Caco-2 (cell line): Measurements from ENCODE around the gene SINHCAF. TPM values are rescaled to one million over a fixed set of nuclear protein-coding genes. Genes with fewer than 3 reads are reported as not detected.
A peak's percentile ranks its signal among the peaks of the same experiment; 100 is the strongest.
"Not testable (repeated sequence)": the region's sequence is repeated elsewhere in the genome, so short reads cannot be mapped to it uniquely, and the experiment has no call there.

ENCODE experiments used
- Bru-seq: library from RNA; stranded (reverse); fragments of 400-500 nt; gene quantifications from one replicate; lab custom pipeline; 2021; lab: Mats Ljungman, UMichigan
- BruChase-seq, 2 experiments: library from RNA; stranded (reverse); fragments of 400-500 nt; gene quantifications; one replicate each; lab custom pipeline; 2021; lab: Mats Ljungman, UMichigan
- BruUV-seq: library from RNA; stranded (reverse); fragments of 400-500 nt; replicated peaks from 2 replicates; lab custom pipeline; 2021; lab: Mats Ljungman, UMichigan
- CTCF ChIA-PET: fragments of 300-600 bp; sonication (Branson Sonifier 250); formaldehyde crosslinking; loops from one replicate; lab custom pipeline; 2022; ENCODE audit warnings: antibody characterized with exemption; lab: Charles Lee
- POLR2A ChIA-PET: fragments of 300-600 bp; sonication (Branson Sonifier 250); formaldehyde crosslinking; loops from one replicate; lab custom pipeline; 2022; ENCODE audit warnings: antibody characterized with exemption; lab: Charles Lee
- DNase-seq, 2 experiments: peaks; one replicate each; pipeline versions ENCODE4 v3.0.0 to v3.0.0-alpha.2; 2020 to 2022
- H3K27me3 ChIP-seq: replicated peaks from 2 replicates; pipeline ENCODE4 v1.6.0; 2011; ENCODE audit warnings: low read length; ENCODE audit not compliant: control insufficient read depth, insufficient read depth
- H3K36me3 ChIP-seq: 2 replicates; pipeline ENCODE4 v1.5.1; 2011; ENCODE audit warnings: low read length; ENCODE audit not compliant: control insufficient read depth, insufficient read depth
- H3K4me1 ChIP-seq: fragments of 250-450 bp; sonication (Bioruptor Pico); 2 replicates; pipeline ENCODE4 v1.5.1; 2020; ENCODE audit warnings: mild to moderate bottlenecking
- H3K4me3 ChIP-seq: 2 replicates; pipeline ENCODE4 v1.5.1; 2011; ENCODE audit warnings: low read depth, mild to moderate bottlenecking, control low read depth, low read length
- H3K9me3 ChIP-seq: fragments of 250-450 bp; sonication (Bioruptor Pico); 2 replicates; pipeline ENCODE4 v1.5.1; 2020; ENCODE audit warnings: mild to moderate bottlenecking, moderate library complexity
- H3K27ac Mint-ChIP-seq: one replicate; pipeline ENCODE4 v1.8.0; 2022; ENCODE audit warnings: mixed read lengths; ENCODE audit not compliant: unreplicated experiment
- H3K27me3 Mint-ChIP-seq: one replicate; pipeline ENCODE4 v1.8.0; 2022; ENCODE audit warnings: mixed read lengths; ENCODE audit not compliant: insufficient read depth, unreplicated experiment
- H3K36me3 Mint-ChIP-seq: one replicate; pipeline ENCODE4 v1.8.0; 2022; ENCODE audit warnings: mild to moderate bottlenecking, mixed read lengths; ENCODE audit not compliant: insufficient read depth, unreplicated experiment
- H3K4me1 Mint-ChIP-seq: one replicate; pipeline ENCODE4 v1.8.0; 2022; ENCODE audit warnings: low read depth, mixed read lengths; ENCODE audit not compliant: unreplicated experiment
- H3K4me3 Mint-ChIP-seq: one replicate; pipeline ENCODE4 v1.8.0; 2022; ENCODE audit warnings: mild to moderate bottlenecking, moderate library complexity, mixed read lengths; ENCODE audit not compliant: unreplicated experiment
- H3K9me3 Mint-ChIP-seq: one replicate; pipeline ENCODE4 v1.8.0; 2022; ENCODE audit warnings: mixed read lengths; ENCODE audit not compliant: unreplicated experiment
- intact Hi-C: fragments of 100-400 bp; cut with micrococcal nuclease; formaldehyde crosslinking; loops from one replicate; pipeline ENCODE4 v1.10.0; 2022; ENCODE audit not compliant: unreplicated experiment
- long read RNA-seq: library from polyadenylated mRNA; stranded (forward); transcript quantifications from one replicate; pipeline ENCODE4 v2.0.0, GENCODE V29; 2022
- total RNA-seq: library from RNA; stranded (reverse); gene quantifications from 2 replicates; pipeline ENCODE4 v1.2.3, GENCODE V29; 2022
- TF ChIP-seq, protein P1 (sequence below), 2 experiments: fragments of 200-600 bp in 1 of 2; IDR thresholded peaks; 1 replicate in 1 of 2; 2 replicates in 1 of 2; pipeline versions ENCODE4 v1.5.1 to v1.8.0; 2011 to 2022; ENCODE audit warnings: antibody characterized with exemption in 1 of 2, control low read depth in 1 of 2, inconsistent platforms in 1 of 2, low read depth in 1 of 2, low read length in 1 of 2, mild to moderate bottlenecking in 1 of 2, moderate library complexity in 1 of 2; ENCODE audit not compliant: insufficient read depth in 1 of 2, severe bottlenecking in 1 of 2, unreplicated experiment in 1 of 2

Gene SINHCAF, protein sequence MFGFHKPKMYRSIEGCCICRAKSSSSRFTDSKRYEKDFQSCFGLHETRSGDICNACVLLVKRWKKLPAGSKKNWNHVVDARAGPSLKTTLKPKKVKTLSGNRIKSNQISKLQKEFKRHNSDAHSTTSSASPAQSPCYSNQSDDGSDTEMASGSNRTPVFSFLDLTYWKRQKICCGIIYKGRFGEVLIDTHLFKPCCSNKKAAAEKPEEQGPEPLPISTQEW
- 286 and 319 TPM in 2 replicates for total RNA-seq
- percentile 99 among the genes with signal in this experiment for Bru-seq, nascent RNA
- BruChase-seq, experiment 1, labeled RNA remaining after a 2-hour chase: percentile 98 among the genes with signal in this experiment
- BruChase-seq, experiment 2, labeled RNA remaining after a 6-hour chase: percentile 97 among the genes with signal in this experiment
- long read RNA-seq, transcript SINHCAF-201 (6 exons, 3,163 nt): major isoform, 317 of 475 reads
- long read RNA-seq, transcript SINHCAF-203 (6 exons, 1,555 nt): minor isoform, 46 of 475 reads
- long read RNA-seq, partial matches to known transcripts: 11 of 475 reads
- long read RNA-seq, other reads (novel, unspliced or antisense): 96 of 475 reads

DNA sequence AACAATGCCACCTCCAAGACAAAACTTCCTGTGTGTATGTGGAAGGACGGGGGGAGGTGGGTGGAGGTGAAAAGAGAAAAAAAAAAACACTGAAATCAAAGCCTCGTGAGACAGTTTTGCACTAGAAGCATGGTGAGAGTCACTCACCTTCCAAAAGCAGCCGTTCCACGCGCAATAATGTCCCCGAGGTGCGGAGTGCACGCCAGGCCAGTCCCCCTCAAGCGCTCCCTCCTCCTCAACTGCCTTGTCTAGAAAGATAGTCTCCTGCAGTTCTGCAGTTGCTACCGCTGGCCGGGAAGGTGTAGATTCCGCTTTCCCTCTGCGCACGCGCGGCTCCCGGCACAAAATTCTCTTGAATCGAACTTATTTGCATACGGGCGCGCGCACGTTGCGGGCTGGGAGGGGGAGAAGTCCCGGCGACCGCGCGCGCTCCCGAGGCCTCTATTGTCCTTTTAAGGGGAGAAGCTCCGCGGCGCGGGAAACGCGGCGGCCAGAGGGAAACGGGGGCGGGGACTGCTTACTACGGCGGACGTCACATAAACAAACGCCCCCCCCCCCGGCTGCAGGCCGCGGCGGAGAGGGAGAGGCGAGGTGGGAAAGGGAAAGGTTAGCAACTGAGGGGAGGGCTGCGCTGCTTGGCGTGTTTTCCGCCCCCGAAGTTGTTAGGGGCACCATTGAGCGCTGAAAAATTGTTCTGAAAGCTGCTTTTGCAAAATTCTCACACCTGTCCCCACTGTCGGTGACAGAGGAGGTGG lies at the start of gene SINHCAF:
TSS of gene SINHCAF (minus strand) at position 274 of the 755 bp plus-strand sequence. CDS start 27,946 bp downstream, outside the sequence.
- peaks cover 1% of the 10 kb centered on the region; the same call in 1 of the 2 replicates for H3K36me3 ChIP-seq
- no peaks in the 10 kb centered on the region for H3K9me3 ChIP-seq
- Mint-ChIP-seq H3K36me3 (peaks cover 37% of the 10 kb centered on the region), H3K27me3 (no peaks in the 10 kb centered on the region), H3K4me1 (peaks cover 16% of the 10 kb centered on the region), H3K4me3 (peak within 1 kb of the TSS; percentile 98), H3K27ac (peak within 1 kb of the TSS; percentile 99), H3K9me3 (no peaks in the 10 kb centered on the region)
- peak within 1 kb of the TSS; percentile 99 for H3K4me3 ChIP-seq
- intact Hi-C loops: loop anchor here (1.0 to 5.0 kb wide), 7 partner anchors 12 to 311 kb away; partner anchors contain the start of gene DENND5B
- ChIA-PET POLR2A (interaction anchor here (0.5 to 5.2 kb wide), 23 partner anchors 10 to 889 kb away, joined by 3 to 145 read pairs (median 5); partner anchors contain the start of gene DENND5B), CTCF (interaction anchor here (0.6 to 1.4 kb wide), 6 partner anchors 25 to 155 kb away, joined by 3 to 13 read pairs (median 5); no protein-coding TSS in a partner anchor)
- TF ChIP-seq, protein P1, sequence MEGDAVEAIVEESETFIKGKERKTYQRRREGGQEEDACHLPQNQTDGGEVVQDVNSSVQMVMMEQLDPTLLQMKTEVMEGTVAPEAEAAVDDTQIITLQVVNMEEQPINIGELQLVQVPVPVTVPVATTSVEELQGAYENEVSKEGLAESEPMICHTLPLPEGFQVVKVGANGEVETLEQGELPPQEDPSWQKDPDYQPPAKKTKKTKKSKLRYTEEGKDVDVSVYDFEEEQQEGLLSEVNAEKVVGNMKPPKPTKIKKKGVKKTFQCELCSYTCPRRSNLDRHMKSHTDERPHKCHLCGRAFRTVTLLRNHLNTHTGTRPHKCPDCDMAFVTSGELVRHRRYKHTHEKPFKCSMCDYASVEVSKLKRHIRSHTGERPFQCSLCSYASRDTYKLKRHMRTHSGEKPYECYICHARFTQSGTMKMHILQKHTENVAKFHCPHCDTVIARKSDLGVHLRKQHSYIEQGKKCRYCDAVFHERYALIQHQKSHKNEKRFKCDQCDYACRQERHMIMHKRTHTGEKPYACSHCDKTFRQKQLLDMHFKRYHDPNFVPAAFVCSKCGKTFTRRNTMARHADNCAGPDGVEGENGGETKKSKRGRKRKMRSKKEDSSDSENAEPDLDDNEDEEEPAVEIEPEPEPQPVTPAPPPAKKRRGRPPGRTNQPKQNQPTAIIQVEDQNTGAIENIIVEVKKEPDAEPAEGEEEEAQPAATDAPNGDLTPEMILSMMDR (IDR thresholded peaks at IDR 0.05; ENCODE audit: insufficient read depth in 1 of 2, low read depth in 1 of 2, low read length in 1 of 2, severe bottlenecking in 1 of 2, unreplicated experiment in 1 of 2): no peak
- DNase-seq: peak; percentile 100
- H3K4me1 ChIP-seq: peaks cover 27% of the 10 kb centered on the region
- no peaks in the 10 kb centered on the region for H3K27me3 ChIP-seq
- no TSS peak for BruUV-seq

DNA sequence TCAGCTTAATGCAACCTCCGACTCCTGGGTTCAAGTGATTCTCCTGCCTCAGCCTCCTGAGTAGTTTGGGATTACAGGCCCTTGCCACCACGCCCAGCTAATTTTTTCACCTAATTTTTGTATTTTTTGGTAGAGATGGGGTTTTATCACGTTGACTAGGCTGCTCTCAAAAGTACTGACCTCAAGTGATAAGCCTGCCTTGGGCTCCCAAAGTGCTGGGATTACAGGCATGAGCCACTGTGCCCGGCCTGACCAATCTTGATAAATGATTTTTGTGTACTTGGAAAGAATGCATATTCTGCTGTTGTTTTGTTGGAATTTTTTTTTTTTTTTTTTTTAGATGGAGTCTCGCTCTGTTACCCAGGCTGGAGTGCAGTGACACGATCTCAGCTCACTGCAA lies 49.5 kb upstream of the SINHCAF start:
- intact Hi-C loops, H3K27ac Mint-ChIP-seq, H3K4me3 ChIP-seq, H3K9me3 ChIP-seq, H3K4me1 ChIP-seq, BruUV-seq, H3K36me3 ChIP-seq, CTCF ChIA-PET, H3K9me3 Mint-ChIP-seq, H3K27me3 Mint-ChIP-seq, H3K27me3 ChIP-seq, H3K4me3 Mint-ChIP-seq: not testable (repeated sequence)
- Mint-ChIP-seq H3K36me3 (peaks cover 30% of the 10 kb centered on the region), H3K4me1 (peaks cover 18% of the 10 kb centered on the region)
- POLR2A ChIA-PET: interaction anchor here (0.7 to 1.0 kb wide), 2 partner anchors 11 to 38 kb away, joined by 3 read pairs; no protein-coding TSS in a partner anchor
- peak in 1 of 2 experiments; percentile 13 for DNase-seq

DNA sequence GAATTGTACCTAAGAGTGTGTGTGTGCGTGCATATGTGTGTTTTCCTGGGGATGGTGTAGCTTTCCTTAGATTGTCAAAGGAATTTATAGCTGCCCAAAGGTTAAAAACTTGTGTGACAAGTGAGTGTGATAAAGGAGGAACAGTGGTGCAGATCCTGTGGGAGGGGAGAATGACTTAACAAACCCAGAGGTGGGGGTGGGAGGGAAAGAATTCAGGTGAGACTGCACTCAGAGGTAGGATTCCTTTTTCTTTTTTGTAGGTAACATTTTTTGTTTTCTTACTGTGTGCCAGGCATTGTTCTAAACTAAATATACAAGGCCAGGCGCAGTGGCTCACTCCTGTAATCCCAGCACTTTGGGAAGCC lies 45.3 kb upstream of the SINHCAF start:
- intact Hi-C loops: loop anchor here (1.0 to 5.0 kb wide), 6 partner anchors 15 to 1521 kb away; partner anchors contain the start of gene SINHCAF
- Histone ChIP-seq H3K27me3 (no peaks in the 10 kb centered on the region), H3K4me1 (peaks cover 26% of the 10 kb centered on the region), H3K36me3 (no peaks in the 10 kb centered on the region), H3K9me3 (no peaks in the 10 kb centered on the region), H3K4me3 (peak overlapping the region; percentile 10; the same call in 1 of the 2 replicates)
- H3K36me3 Mint-ChIP-seq: peaks cover 40% of the 10 kb centered on the region
- DNase-seq: peak; percentile 94 to 97
- peak overlapping the region; percentile 100 for H3K27ac Mint-ChIP-seq
- H3K4me1 Mint-ChIP-seq: peaks cover 39% of the 10 kb centered on the region
- TF ChIP-seq, protein P1 (IDR thresholded peaks at IDR 0.05; ENCODE audit: insufficient read depth in 1 of 2, low read depth in 1 of 2, low read length in 1 of 2, severe bottlenecking in 1 of 2, unreplicated experiment in 1 of 2): no peak
- peak overlapping the region; percentile 70 for H3K4me3 Mint-ChIP-seq
- H3K27me3 Mint-ChIP-seq: no peaks in the 10 kb centered on the region
- POLR2A ChIA-PET: interaction anchor here (0.5 to 4.1 kb wide), 14 partner anchors 9 to 256 kb away, joined by 3 to 145 read pairs (median 6); partner anchors contain the start of genes DENND5B and SINHCAF
- CTCF ChIA-PET: interaction anchor here (0.6 to 2.0 kb wide), 10 partner anchors 9 to 289 kb away, joined by 3 to 12 read pairs (median 4); no protein-coding TSS in a partner anchor
- H3K9me3 Mint-ChIP-seq: no peaks in the 10 kb centered on the region
- BruUV-seq: no TSS peak
